ENCODE results near the gene ARHGAP6.
"Not testable (repeated sequence)": the region's sequence is repeated elsewhere in the genome, so short reads cannot be mapped to it uniquely, and the experiment has no call there.

Gene ARHGAP6

GRCh38 chrX:11647138-11647537, 18.6 kb downstream of the ARHGAP6 start:
- DNase-seq: no peak

GRCh38 chrX:11641349-11642065, 24.2 kb downstream of the ARHGAP6 start:
- peak; percentile 28 for DNase-seq

GRCh38 chrX:11640089-11640488, 25.6 kb downstream of the ARHGAP6 start:
- DNase-seq: no peak

GRCh38 chrX:11632732-11633131, 33.0 kb downstream of the ARHGAP6 start:
- DNase-seq: no peak

- peak; percentile 76 for DNase-seq
Observed at GRCh38 chrX:11629593-11630211, 36.0 kb downstream of the ARHGAP6 start.

GRCh38 chrX:11628399-11628798, 37.3 kb downstream of the ARHGAP6 start:
- no peak for DNase-seq

GRCh38 chrX:11626351-11626750, 39.4 kb downstream of the ARHGAP6 start:
- DNase-seq: no peak

GRCh38 chrX:11619441-11619840, 46.3 kb downstream of the ARHGAP6 start:
- DNase-seq: peak; percentile 72

- not testable (repeated sequence) for DNase-seq
Observed at GRCh38 chrX:11614253-11614652, 51.5 kb downstream of the ARHGAP6 start.

GRCh38 chrX:11611965-11612364, 53.8 kb downstream of the ARHGAP6 start:
- no peak for DNase-seq

- DNase-seq: no peak
Observed at GRCh38 chrX:11611161-11611560, 54.6 kb downstream of the ARHGAP6 start.

GRCh38 chrX:11609109-11609508, 56.6 kb downstream of the ARHGAP6 start:
- no peak for DNase-seq

- DNase-seq: no peak
Observed at GRCh38 chrX:11606408-11606807, 59.3 kb downstream of the ARHGAP6 start.

GRCh38 chrX:11600578-11600977, 65.1 kb downstream of the ARHGAP6 start:
- DNase-seq: no peak

GRCh38 chrX:11597479-11597878, 68.2 kb downstream of the ARHGAP6 start:
- peak; percentile 11 for DNase-seq

GRCh38 chrX:11591723-11592346, 73.9 kb downstream of the ARHGAP6 start:
- DNase-seq: peak; percentile 15

- DNase-seq: no peak
Observed at GRCh38 chrX:11589641-11590040, 76.1 kb downstream of the ARHGAP6 start.

GRCh38 chrX:11588097-11588496, 77.6 kb downstream of the ARHGAP6 start:
- DNase-seq: peak; percentile 10

GRCh38 chrX:11585174-11585573, 80.5 kb downstream of the ARHGAP6 start:
- no peak for DNase-seq

GRCh38 chrX:11580789-11581188, 84.9 kb downstream of the ARHGAP6 start:
- DNase-seq: no peak

GRCh38 chrX:11579636-11580600, 85.8 kb downstream of the ARHGAP6 start:
- peak; percentile 75 for DNase-seq

GRCh38 chrX:11578301-11578700, 87.4 kb downstream of the ARHGAP6 start:
- DNase-seq: not testable (repeated sequence)

GRCh38 chrX:11577603-11578002, 88.1 kb downstream of the ARHGAP6 start:
- no peak for DNase-seq

Measured in fibroblast of skin of right biceps (primary cell).